GM18873 (cell line): Measurements from ENCODE around the gene GTPBP6.

Experiments used
- ATAC-seq: cut with Tn5 transposase; IDR thresholded peaks from one replicate; pipeline ENCODE4 v1.9.1; 2021; ENCODE audit warnings: mild to moderate bottlenecking, moderate library complexity, moderate number of reproducible peaks; ENCODE audit not compliant: unreplicated experiment, low FRiP score

Gene GTPBP6

GRCh38 chrX:318739-319578, at the start of gene GTPBP6:
Gene GTPBP6, minus strand, starts transcription at chrX:318796. Its CDS starts 9 bp downstream, at chrX:318787.
- peak; percentile 93 for ATAC-seq

GRCh38 chrX:367866-368265, 49.3 kb upstream of the GTPBP6 start:
- ATAC-seq, result no peak

GRCh38 chrX:367349-367748, 48.8 kb upstream of the GTPBP6 start:
- ATAC-seq, result no peak

- no peak for ATAC-seq
These were observed 45.2 kb upstream of the GTPBP6 start for GRCh38 chrX:363621-364375.

- ATAC-seq, result no peak
These were observed 44.5 kb upstream of the GTPBP6 start for GRCh38 chrX:362937-363620.

GRCh38 chrX:362351-362750, 43.8 kb upstream of the GTPBP6 start:
- ATAC-seq, result no peak

DNA sequence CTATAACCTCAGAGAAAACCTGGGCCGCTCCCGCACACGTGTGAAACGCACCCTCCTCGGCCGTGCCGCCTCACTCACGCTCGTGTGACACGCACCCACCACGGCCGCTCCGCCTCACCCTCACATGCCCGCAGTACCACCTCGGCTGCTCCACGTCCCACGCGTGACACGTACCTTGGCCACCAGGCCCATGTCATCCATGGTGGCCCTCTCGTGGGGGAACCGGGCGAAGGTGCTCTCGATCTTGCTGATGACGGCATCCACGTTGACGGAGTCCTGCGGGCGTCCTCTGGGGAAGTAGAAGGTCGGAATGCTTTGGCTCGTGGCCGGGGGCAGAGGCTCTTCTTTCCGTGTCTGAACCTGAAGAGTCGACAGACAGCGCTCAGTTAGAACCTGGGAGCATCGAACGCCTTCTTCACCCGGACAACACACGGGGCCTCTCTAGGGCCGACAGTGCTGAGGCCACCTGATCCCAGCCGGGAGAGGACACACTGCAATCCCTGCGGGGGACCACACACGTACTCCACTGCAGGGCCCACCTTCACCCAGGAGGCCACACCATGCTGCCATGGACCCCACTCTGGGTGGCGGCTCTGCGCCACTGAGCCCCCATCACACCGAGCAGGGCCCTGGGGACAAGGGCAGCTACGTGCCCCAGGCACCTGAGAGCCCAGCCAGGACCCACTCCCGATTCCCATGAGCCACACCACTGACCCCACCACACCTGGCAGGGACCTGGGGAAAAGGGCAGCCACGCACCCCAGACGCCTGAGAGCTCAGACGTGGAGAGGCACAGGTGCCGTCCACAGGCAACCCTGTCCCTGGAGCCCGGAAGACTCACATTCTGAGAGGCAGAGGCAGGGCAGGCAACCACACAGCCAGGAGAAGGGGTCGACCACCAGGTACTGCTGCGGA, 42.9 kb upstream of the GTPBP6 start:
- ATAC-seq, result no peak

DNA sequence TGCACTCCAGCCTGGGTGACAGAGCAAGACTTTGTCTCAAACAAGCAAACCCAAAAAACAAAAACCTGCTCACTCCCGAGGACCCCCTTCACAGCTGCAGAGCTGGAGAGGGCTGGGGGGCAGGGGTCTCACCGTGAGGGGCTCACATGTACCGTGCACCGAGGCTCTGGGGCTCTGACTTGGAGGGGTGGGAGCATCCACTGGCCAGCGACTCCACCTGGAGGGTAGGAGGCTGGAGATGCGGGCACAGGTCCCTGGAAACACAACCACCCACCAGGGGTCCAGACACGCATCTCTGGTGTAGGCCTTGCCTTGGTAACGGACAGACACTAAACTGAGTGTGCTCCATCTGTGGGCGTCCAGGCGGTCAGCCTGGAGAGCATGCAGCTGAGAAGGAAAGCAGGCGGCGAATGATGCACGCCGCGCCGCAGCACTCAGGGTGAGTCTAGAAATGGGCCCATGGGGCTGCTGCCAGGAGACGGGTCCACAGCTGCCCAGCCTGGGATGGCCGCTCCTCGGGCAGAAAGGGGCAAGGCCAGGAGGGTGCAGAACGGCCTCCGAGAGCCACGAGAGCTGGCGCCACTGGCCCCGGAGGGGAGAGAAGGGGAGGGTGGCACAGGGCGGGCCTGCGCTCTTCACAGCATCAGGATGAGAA, 42.0 kb upstream of the GTPBP6 start:
- no peak for ATAC-seq

GRCh38 chrX:358651-359143, 40.1 kb upstream of the GTPBP6 start:
- no peak for ATAC-seq

DNA sequence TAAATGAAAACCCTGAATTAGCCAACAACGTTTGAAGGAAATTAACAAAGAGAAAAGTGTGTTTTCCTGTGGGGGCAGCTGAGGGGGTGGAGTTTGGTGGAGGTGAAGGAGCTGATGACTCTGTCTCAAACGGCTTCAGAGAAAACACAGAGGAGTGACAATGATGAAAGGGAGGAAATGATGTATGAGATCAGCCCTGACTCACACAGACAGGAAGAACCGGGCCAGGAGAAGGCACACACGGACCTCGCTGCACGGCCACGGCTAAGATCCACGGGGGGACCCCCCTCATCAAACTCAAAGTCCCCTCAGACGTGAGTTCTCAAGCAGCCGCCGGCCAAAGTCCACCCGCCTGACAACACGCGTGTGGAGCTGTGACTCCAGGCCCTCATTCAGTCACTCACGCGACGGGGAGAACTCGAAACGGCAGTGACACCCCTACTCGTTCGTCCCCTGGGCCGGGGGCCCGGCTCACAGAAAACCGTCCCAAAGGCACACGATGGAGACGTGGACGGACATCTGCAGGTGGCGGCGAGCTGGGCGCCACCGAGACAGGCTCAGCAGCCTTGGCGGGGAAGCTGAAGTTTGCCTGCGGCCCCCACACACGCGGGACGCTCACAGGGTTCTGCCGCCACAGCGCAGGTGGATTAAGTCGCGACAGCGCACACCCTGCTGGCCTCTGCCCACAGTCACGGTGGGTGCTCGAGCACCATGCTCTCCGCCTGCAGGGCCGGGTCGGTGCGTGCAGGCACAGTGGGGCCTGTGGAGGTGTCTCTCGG, 39.3 kb upstream of the GTPBP6 start:
- ATAC-seq, result no peak

GRCh38 chrX:357035-357692, 38.6 kb upstream of the GTPBP6 start:
- ATAC-seq, result no peak

DNA sequence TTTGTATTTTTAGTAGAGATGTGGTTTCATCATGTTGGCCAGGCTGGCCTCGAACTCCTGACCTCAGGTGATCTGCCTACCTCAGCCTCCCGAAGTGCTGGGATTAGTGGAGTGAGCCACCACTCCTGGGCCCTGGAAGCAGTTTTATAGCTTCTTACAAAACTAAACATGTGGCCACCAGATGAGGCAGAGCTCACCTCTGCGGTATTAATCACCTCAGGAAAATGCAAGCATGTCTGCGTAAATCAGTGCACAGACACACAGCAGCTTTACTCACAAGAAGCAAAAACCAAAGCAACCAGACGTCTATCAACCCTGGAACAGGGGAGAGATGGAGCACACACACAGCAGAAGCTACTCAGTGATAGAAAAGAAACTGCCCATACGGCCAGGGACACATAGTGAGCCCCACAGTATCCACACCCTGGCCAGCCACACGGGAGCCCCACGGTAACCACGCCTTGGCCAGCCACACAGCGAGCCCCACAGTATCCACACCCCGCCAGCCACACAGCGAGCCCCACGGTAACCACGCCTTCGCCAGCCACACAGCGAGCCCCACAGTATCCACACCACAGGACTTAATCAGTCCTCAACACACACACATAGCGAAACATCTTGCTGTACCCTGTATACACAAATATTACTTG, 37.9 kb upstream of the GTPBP6 start:
- ATAC-seq, result no peak

GRCh38 chrX:355329-356050, 36.9 kb upstream of the GTPBP6 start:
- no peak for ATAC-seq

- ATAC-seq, result no peak
These were observed 35.3 kb upstream of the GTPBP6 start for GRCh38 chrX:353566-354535.

DNA sequence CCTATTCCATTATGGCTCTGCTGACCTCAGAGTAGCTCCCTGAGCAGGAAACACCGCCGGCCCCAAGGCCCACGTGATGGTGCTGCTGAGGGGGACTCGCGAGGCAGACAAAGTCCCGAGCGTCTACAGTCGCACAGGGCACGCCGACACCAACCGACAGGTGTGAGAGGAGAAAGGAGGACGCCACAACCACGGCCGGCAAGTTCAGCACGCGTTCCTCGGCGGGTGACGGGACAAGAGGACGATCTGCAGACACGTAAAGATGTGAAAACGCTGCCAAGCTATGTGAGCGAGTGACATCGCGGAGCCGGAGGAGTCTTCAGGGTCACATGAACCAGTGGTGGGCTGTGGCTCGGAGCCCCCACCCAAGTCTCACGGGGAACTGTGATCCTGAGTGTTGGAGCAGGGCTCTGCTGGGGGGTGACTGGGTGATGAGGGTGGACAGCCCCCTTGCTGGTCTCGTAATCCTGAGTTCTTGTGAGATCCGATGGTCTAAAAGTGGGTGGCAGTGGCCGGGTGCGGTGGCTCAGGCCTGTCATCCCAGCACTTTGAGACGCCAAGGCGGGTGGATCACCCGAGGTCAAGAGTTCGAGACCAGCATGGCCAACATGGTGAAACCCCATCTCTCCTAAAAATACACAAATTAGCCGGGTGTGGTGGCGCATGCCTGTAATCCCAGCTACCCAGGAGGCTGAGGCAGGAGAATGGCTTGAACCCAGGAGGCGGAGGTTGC, 34.2 kb upstream of the GTPBP6 start:
- no peak for ATAC-seq
